Activated CD4-positive, alpha-beta T cell treated with anti-CD3 and anti-CD28 coated beads, Interleukin-2, amount 50 U/mL, for 1 hour (primary cell): ENCODE measurements around the gene FANCC.

Experiments
- DNase-seq: peaks from one replicate; pipeline ENCODE4 v3.0.0-alpha.2; 2020

The FANCC gene

DNA sequence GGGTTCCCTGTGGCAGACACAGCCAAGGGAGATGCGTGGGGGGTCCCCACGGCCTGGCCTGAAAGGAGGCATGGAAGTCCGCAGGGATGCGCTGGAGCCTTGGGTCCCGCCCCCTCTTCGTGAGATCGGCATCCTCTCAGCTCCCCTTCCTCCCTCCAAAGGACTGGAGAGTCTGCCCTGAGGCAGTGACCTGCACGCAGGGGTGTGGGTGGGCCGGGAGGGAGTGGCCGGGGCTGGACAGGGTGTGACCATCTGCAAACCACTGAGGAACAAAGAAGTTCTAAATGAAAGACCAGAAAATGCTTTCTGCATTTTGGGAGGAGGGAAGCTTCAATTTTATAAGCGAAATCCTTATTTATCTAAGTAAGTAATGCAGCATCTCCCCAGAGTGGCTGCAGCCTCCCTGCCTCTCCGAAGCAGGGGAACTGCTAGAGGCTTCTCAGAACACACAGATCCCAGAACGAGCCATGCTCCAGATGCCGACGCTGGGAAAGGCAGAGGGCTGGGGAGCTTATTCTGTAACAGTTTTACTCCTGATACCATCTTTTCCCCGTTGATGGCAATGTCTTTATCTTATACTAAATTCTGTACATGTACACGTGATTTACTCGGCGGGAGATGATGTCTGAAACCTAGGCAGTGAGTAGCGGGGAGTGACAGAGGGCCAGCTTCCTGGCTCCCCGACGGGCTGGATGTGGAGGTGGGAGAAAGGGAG is 221.7 kb downstream of the FANCC start:
- no peak for DNase-seq

DNA sequence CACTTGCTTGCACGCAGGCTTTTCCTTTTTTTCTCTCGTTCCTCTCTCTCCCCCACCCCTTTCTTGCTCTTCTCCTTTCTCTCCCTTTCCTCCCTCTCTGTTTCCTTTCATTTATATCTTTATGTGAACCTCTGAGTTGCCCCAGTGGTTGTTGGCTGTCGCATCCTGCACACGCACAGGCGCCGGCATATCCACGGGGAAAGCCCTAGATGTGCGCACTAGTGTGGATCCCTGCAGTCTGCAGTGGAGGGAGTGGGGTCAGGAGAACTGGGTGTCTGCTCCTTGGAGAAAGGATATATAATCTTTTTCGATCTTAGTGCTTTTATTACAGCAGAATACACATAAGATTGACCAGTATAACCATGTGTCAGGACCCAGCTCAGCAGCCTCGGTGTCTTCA is 223.5 kb downstream of the FANCC start:
- no peak for DNase-seq

DNA sequence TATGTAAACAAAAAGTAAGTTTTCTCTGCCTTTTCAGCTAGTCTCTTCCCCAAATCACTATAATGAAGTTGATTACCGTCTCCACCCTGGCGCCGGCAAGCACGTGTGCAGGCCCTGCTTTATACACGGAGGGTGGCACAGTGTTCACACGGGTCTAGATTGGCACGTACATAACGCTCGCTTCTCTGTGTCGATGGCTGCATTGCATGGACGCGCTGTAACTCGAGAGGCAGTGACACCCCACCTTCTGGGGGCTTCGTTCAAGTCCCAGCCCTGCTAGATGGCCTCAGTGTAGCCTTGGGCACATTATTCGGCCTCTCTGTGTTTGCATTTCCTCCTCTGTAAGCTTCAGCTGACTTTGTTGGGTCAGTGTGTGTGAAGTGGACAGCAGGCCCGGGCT is 223.9 kb downstream of the FANCC start:
- no peak for DNase-seq

DNA sequence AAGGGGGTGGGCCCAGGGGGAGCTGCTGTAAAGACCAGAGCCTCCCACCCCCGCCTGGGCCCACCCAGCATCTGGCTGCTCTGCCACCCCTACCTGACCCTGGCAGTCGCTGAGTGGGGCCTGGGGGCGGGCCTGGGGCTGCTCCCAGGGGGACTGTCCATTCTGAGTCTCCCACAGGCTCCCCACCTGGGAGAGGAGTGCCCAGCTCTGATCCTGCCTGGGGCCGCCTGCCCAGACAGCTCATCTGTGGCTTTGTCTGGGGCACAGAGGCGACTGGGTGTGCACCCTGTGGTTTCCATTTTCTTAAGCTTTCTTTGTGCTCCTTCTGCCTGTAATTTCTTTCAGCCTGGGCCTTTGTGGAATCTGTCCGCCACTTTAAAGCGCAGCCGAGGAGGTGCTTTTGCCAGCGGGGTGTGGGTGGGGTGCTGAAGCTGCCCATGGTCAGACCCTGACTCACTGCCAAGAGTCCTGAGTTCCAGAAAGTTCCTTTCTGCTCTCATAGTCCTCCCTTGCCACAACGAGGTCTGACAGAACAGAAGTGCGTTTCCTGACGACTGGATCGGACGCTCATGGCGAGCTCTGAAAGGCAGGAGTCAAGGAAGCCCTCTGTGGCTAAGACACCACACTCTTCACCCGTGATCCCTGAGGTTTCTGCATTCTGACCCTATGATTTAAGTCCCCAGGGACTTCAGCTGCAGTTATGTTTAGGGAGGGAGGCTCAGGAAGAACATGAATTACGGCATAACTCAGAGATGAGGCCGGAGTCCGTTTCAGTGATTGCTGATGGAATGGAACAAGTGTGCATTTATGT is 225.0 kb downstream of the FANCC start:
- no peak for DNase-seq

DNA sequence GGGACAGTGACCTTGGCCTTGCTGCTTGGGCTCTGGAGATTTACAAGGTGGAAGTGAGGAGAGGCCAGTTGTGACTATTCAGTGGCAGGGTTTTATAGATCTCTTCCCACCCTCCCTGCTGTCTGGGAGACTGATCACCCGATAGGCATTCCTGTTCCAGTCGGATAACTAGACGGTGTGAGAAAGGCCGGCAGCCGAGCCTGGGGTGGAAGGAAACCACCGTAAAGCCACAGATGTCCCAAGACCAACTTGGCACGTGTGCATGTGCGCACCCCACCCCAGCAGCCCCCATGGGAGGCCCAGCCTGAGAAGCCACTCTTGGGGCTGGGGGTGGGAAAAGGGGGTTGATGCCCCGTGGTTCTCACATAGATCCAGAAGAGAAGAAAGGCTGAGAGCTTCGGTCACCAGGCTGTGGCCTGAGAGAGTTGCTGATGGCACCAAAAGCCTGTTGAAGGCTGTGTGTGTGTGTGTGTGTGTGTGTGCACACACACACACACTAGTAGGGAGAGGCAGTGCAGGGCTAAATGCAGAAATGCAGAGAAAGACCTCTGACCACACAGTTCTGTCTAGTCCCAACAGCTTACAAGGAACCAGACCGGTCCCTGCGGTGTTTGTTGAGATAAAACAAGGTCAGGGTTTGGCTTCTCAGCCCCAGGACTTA is 225.8 kb downstream of the FANCC start:
- no peak for DNase-seq

DNA sequence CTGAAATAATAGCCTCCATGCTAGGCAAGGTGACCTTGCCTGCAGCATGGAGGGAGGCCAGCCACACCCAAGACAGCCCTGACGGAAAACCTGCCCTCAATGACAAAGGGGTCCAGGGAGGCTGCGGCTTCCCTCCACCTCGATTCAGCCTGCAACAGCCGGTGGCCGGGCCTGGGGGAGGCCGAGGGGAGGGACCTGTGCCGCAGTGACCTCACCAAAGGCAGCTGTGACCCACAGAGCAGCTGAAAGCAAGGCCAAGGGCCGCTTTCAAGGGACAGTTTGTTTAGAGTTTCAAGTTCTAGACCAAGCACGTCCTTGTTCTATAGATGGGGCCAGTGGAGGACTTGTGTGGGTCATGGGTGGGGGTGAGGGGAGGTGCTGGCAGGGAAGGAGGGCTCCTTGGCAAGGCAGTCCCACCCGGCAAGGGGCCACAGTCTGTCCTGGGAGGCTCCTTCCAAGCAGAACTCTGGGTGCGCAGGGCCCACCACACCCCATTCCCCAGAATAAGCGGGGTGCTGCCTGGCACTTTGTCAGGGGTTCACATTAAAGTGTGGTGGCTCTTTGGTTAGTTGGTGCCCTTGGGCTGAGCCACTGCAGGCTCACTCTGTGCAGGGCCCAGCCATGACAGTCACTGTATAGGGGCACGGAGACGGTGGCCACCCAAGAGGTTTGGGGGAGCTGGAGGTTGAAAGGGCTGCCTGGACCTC is 226.5 kb downstream of the FANCC start:
- DNase-seq = no peak

DNA sequence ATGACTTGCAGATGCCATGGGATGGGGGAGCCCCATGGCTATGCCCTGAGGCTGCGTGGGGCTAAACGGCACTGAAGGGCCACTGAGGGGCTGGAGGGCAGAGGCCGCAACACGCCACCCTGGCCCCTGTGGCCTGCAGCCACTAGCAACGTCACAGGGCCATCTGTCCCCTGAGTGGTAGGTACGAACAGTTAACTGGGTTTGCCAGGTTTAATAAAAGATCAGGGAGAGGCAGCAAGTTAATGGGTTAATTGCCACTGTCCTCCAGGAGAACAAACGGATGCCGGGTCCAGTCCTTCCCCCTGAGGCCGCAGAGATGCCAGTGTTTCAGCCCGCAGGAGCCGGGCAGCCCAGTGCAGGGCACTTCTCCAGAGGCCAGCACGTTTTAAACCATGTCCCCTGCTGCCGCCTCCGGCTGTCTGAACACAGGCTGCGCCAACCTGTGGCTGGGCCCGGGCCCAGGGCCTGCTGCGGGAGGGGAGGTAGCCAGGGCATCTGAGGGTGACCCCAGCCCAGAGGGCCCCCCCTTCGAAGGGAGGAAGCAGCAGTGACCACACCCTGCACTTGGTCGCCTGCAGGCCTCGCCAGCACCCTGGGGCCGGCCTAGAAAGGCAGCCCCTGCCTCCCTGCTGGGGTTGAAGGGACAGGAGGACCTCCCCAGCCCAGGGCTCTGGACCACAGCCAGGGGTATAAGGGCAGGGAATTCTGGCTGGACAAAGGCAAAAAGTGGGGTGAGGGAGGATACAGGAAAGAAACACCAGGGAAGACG is 227.3 kb downstream of the FANCC start:
- no peak for DNase-seq

DNA sequence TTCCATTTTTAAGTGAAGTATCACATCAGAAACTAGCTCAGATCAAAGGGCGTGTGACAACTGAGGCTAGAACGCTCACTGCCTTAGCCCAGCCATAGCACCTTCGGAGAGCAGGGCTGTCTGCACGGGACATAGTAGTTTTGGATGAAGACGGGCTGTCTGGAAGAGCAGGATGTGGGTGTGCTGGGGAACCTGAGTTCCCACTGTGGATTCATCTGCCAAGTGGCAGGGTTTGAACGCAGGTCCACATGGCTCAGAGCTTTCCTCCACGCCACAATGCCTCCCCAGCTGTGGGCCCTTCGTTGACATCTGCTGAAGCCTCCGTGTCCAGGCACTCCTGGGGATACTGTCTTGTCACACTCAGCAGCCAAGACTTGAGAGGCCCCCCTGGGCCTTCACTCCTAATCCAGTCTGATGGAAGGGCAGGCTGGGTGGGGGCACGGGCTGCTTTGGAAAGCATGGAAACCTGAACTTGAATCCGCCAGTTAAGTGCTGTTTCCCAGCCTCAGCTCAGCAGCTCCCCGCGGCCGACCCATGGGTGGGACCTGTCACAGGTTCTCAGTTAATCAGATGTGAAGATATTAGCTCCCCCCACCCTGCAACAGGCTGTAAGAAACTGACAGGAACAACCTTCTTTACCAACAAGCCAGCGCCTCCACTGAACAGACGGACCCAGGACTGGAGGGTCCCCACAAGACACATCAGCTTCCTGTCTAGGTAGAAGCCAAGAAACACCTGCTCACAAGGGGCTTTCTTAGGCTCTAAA is 228.1 kb downstream of the FANCC start:
- no peak for DNase-seq

DNA sequence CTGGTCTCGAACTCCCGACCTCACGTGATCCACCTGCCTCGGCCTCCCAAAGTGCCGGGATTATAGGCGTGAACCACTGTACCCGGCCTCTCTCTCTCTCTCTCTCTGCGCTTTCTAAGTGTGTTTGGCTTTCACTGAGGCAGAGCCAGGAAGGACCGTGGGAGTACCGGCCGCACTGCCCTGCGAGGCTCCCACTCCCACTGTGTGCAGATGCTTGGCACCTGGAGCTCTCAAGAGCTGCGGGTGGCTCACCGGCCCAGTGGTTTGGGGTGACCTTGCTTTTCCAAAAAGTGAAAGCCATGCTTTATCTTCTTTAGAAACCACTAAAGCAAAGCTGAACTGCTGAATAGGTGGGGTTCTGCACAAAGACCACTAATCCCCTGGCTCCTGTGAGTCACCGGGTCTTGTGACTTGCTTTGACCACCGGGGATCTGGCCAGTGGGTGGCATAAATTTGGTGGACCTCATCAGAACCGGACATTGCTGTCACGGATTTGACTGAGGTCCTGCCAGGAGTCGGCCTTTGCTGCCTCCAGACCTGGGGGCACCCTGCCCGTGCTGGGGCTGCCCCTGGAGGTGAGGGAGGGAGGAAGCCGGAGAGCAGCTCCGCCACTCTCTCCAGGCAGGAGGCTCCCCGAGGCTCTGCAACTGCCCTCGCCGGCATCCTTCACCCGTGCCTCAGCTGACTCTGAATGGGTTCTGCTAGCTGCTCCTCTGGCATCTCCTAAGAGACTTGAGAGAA is 228.9 kb downstream of the FANCC start:
- DNase-seq = no peak

DNA sequence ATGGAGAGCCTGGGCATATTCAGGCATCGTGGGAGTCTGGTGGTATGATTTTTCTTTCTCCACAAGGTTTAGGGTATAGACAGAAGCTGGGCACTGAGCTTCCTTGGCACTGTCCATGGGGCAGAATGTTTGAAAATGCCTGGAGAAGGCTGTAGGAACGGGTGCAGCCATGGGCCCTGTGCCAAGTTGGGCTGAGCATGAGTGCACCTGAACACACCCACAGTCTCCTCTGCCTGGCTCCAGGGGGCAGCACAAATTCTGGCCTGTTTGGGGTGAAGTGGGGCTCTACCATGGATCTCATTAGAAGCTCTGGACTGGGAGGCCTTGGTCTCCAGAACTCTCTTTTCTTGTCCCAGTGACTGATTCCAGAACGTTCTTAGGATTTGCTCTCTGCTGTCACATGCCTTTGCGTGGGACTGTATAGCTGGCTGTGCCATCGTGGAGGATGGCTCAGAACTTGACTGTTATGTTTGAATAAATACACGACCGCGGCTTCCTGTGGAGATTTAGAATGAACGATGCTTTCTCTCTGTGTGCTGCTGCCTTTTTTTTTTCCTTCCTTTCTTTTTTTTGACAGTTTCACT is 229.8 kb downstream of the FANCC start:
- DNase-seq = no peak

DNA sequence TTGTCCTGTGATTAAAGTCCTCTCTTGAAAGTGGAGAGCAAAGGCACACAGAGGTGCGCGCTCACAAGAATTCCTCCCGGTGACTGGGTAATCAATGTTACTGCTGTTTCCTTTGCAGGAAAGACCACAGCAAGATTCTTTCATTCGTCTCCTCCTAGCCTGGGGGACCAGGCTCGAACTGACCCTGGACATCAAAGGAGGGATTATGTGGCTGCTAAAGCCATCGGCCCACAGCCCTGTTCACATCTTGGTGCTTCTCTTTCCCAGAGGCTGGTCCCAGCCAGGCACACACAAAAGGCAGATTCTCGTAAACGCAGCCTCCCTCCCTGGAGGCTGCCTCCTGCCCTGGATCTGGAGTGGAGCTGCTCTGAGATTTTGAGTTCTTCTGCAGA is 230.9 kb downstream of the FANCC start:
- no peak for DNase-seq

DNA sequence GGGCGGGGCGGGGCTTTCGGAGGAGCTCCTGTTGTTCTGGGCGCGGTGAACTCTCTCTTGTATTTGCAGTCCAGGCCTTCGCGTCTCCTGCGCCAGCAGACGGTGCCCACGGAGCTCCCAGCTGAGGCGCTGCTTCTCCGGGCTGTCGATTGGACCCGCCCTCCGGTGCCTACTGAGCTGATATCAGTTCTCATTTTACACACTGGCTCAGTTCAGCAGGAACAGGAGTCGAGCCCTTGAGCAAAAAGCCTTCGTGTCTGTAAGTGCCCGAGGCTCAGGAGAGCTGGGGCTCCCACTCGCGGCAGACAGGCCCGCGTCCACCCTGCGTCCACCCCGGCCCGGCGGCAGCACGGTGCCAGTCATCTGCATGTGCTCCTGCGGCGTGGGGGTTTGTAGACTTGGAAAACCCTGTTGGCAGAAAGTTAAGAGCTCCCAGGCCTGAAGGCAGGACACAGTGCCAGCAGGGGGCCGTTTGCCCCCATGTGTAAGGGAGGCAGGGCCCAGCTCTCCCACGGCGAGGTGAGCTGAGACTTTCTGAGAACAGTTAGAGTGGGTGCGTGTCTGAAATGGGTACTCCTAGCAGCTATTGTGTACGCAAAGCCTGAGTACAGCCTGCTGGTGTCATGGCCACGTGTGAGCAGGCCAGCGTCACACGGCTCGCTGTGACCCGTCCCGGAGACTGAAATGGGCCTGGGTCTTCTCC is 231.5 kb downstream of the FANCC start:
- no peak for DNase-seq

DNA sequence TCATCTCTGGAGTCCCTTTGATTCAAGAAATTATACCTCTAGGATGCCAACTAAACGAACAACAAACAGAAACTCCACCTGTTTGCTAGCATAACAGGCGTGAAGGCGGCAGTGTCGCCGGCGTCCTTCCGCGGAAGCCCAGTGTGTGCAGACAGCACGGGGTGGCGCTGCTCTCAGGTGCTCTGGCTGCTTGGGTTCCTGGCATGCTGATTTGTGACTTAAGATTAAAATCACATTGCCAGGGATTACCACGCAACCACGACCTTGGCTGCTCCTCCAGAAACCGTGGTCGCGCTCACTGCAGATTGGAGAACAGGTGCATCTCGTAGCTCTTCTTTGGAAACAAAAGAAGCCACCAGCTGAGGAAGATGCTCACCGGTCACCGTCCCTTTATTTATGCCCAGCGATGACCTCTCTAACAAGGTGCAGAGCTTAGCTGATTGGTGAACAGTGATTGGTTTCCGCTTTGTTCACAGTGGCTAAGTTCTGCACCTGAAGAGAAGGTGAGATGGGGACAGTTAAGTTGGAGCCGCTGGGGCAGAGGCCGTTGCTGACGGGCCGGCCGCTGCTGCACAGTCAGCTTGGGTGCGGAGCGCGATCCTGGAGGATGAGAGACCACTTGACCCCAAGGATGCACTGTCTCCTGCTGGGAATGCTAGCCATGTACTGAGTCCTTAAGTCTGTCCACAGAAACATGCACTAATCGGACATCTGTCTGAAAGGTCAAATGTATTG is 232.3 kb downstream of the FANCC start:
- no peak for DNase-seq

DNA sequence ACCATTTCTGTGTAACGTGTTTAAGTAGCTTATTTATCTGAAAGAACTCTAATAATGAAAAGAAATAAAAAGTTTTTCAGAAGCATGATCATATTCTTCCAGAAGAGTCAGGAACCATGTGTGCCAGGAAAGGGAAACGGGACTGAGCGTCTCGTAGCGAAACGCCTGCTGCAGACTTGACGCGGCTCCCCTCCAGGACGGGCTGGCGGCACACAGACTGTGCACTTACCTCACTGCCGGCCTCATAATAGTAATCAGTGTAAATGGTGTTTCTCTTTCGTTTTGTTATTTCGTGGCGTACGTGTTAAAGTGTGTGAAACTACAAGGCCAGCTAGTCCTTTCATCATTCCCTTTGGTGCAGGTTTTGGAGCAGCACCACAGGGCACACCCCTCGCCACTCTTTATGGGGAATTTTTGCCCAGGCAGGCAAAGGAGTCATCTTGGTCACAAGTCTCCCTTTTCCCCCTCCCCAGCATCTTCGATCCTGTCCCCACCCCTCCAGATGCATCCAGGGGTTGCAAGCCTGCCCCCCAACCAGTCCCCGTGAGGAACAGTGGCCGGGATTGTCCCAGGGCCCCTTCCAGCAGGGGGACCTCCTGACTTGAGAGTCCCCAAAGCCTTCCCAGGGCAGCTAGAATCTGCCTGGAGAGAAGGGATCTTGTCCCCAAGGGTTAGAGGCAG is 233.1 kb downstream of the FANCC start:
- no peak for DNase-seq

DNA sequence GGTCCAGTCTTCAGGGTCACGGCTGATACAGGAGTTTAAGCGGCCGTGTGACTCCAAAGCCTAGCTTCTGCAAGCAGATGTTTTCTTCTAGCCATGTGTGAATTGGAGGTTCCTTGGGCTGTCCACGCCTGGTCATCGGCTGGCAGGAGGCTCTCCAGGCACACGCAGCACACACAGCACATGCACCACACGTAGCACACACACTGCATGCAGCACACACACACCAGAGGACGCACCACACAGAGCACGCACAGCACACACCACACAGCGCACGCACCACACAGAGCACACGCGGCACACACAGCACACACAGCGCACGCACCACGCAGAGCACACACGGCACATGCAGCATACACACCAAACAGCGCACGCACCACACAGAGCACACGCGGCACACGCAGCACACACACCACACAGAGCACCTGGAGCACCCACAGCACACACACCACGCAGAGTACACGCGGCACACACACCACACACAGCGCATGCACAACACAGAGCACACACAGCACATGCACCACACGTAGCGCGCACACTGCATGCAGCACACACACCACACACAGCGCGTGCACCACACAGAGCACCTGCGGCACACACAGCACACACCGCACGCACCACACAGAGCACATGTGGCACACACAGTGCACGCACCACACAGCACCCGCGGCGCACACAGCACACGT is 234.3 kb downstream of the FANCC start:
- DNase-seq = no peak

DNA sequence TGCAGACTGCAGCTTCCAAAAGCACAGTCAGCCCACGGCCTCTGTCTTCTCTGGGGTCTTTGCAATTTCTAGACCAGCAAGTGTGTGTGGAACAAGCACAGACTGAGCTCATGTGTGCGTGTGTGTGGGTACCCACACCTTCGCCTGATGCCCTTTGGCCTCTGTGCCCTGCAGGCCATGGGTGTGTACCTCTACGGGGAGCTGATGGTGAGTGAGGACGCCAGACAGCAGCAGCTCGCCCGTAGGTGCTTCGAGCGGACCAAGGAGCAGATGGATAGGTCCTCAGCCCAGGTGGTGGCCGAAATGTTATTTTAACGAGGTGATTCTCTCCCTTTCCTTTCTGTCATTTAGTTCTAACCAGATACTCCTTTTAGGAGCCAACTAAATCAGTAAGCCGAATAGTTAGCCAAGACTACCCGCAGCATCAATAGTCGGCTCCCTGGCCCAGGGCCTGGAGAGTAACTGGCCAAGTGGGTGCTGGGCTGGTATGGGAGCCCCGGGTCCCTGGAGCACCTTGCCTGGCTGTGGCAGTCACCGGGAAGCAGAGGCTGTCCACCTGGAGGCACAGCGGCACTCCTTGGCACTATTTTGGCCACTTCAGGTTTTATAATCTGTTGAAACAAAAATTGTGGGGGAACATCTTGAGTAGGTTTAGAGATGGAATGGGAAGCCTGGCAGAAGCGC is 235.0 kb downstream of the FANCC start:
- DNase-seq = no peak

DNA sequence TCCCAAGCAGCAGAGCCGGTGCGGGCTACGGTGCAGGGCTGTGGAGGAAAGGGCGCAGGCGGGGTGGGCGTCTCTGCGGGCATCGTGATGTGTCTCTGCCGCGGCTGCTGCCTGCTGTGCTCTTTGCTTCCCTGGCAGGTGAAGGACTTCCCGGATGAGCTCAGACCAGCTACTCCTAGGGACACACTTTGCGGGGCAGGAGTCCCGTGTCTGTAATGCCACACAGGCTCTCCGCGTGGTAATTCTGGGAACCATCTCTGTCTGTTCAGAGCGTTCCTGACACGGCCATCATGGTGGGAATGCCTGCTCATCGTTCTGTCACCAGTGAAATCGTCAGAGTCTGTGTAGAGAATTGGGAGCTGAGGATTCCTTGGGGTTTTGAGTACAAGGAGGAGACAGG is 235.5 kb downstream of the FANCC start:
- no peak for DNase-seq
